Fibroblast of villous mesenchyme (primary cell): Measurements from ENCODE around the gene MYL6. TPM values are rescaled to one million over a fixed set of nuclear protein-coding genes. Genes with fewer than 3 reads are reported as not detected.

Source experiments
- DNase-seq: peaks from one replicate; pipeline ENCODE4 v3.0.0-alpha.2; 2010; ENCODE audit warnings: low read depth
- H3K4me3 ChIP-seq: 2 replicates; pipeline ENCODE4 v1.5.1; 2011; ENCODE audit warnings: low read depth, mild to moderate bottlenecking, low read length
- total RNA-seq: library from RNA; depleted of rRNA; stranded (reverse); fragments of >200 nt; gene quantifications from 2 replicates; pipeline ENCODE4 v1.2.3, GENCODE V29; 2012
- TF ChIP-seq, protein P1 (sequence below): IDR thresholded peaks from 2 replicates; pipeline ENCODE4 v1.5.1; 2012; ENCODE audit warnings: low read depth, mild to moderate bottlenecking, low read length; ENCODE audit not compliant: insufficient read depth

Gene MYL6
- total RNA-seq, 1 donor = 2,412 TPM

DNA sequence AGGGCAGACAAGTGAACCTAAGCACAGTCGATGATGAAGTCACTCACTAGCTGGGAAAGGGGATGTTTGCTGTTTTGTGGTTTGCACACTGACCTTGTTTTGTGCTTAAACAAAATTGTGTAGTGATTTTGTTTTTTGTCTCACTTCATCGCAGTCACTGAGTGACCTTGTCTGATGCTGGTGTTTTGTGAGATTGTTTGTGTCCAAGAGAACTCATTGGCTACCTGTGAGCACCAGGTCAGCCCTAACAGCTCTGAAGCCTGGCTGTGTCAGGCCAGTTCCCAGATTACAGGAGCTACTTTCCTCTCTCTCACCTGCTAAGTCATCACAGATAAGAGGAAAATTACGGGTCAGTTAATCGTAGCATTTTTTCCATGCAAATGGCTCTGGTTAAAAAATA, 34.0 kb upstream of the MYL6 start:
- no peak overlapping the region for H3K4me3 ChIP-seq
- DNase-seq = no peak
- TF ChIP-seq, protein P1, sequence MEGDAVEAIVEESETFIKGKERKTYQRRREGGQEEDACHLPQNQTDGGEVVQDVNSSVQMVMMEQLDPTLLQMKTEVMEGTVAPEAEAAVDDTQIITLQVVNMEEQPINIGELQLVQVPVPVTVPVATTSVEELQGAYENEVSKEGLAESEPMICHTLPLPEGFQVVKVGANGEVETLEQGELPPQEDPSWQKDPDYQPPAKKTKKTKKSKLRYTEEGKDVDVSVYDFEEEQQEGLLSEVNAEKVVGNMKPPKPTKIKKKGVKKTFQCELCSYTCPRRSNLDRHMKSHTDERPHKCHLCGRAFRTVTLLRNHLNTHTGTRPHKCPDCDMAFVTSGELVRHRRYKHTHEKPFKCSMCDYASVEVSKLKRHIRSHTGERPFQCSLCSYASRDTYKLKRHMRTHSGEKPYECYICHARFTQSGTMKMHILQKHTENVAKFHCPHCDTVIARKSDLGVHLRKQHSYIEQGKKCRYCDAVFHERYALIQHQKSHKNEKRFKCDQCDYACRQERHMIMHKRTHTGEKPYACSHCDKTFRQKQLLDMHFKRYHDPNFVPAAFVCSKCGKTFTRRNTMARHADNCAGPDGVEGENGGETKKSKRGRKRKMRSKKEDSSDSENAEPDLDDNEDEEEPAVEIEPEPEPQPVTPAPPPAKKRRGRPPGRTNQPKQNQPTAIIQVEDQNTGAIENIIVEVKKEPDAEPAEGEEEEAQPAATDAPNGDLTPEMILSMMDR = no peak

DNA sequence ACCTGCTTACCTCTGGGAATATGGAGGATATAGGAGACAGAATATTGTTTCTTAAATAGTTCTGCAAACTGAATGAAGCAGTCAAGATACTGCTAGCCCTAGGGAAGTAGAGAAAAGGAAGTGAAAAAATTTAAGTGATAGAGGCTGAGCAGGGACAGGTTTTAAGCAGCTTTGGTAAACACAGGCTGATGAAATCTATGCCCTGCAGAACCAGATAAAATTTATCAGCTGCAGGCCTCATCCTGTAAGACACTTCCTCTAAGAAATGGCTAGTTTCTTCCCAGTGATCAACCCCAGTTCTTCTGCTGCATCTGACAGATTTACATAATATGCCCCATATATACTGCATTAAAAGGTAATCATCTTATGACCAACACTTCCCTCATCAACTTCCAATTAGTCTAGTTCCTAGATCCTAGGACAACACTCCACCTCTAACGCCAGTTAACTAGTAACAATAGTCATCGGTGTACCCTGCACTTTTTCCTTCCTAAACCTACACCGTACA, 31.4 kb upstream of the MYL6 start:
- peak overlapping the region; percentile 57 for H3K4me3 ChIP-seq
- TF ChIP-seq, protein P1 = no peak
- peak; percentile 36 for DNase-seq

DNA sequence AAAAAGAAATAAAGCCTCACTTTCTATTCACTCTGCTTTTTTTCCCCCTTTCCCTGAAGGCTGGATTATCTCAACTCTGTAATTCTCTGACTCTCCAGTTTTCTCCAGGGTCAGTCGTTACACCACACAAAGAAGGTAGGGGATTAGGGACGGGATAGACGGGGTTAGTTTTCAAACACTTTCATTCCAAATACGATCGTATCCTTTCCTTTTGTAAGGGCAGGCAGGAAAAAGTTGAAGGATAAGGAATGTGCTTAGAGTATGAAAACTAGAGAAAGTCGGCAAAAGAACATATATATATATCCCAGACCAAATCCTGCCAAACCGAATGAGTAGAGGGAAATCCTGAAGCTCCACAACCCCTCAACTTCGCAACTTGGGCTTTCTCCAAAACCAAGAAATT, 30.7 kb upstream of the MYL6 start:
- TF ChIP-seq, protein P1 = no peak
- H3K4me3 ChIP-seq = peak overlapping the region; percentile 57
- no peak for DNase-seq

DNA sequence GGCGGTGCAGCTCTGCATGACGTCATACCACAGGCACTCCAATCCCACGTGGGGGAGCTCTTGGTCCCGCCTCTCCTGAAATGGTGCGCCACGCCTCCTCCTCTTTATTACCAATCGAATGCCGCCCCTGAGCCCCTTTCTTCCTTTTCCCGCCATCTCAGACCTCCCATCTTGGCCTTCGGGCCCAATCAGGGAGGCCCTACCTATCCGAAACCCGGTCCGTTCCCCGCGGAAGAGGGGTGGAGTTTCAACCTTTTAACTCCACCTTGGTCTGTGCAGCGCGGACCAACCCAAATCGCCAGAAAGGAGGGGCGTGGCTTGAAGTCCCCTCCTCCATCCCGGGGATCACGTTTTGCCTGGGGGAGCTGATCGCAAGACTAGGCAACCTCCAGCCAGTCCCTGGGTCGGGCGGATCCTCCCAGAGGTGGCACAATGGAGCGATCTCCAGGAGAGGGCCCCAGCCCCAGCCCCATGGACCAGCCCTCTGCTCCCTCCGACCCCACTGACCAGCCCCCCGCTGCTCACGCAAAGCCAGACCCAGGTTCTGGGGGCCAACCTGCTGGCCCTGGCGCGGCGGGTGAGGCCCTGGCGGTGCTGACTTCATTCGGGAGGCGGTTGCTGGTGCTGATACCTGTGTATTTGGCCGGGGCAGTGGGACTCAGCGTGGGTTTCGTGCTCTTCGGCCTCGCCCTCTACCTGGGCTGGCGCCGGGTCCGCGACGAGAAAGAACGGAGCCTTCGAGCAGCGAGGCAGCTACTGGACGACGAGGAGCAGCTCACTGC, 30.1 kb upstream of the MYL6 start, which contains the start of gene ESYT1:
Gene ESYT1 (plus strand): TSS at position 380 of the 782 bp plus-strand sequence. CDS start 53 bp downstream, at position 433.
- peak within 1 kb of the TSS; percentile 91 for H3K4me3 ChIP-seq
- peak; percentile 100 for DNase-seq
- TF ChIP-seq, protein P1 = no peak

DNA sequence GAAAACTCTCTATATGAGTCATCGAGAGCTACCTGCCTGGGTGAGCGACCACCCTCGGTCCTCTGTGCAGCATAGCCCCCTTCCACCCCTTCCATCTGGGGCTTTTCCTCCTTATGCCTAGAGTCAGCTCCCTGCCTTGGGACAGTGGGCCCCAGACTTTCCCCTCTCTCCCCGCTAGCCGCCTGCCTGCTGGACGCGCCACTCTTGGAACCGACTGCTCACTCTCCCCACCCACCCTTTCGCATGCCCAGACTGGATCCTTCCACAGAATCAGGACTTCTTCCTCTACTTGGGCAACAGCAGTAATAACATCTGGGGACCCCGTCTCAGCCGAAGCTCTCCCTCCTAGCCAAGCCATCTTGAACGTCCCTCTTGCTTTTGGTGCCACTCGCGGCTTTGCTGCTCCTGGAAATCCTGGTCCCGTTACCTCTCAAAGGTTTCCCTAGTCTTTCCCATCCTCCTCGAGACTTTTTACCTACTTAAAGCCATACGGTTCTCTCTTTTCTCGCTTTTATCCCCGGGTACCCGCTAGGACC, 29.4 kb upstream of the MYL6 start:
- H3K4me3 ChIP-seq = peak overlapping the region; percentile 91
- TF ChIP-seq, protein P1 = no peak
- DNase-seq = peak; percentile 26

DNA sequence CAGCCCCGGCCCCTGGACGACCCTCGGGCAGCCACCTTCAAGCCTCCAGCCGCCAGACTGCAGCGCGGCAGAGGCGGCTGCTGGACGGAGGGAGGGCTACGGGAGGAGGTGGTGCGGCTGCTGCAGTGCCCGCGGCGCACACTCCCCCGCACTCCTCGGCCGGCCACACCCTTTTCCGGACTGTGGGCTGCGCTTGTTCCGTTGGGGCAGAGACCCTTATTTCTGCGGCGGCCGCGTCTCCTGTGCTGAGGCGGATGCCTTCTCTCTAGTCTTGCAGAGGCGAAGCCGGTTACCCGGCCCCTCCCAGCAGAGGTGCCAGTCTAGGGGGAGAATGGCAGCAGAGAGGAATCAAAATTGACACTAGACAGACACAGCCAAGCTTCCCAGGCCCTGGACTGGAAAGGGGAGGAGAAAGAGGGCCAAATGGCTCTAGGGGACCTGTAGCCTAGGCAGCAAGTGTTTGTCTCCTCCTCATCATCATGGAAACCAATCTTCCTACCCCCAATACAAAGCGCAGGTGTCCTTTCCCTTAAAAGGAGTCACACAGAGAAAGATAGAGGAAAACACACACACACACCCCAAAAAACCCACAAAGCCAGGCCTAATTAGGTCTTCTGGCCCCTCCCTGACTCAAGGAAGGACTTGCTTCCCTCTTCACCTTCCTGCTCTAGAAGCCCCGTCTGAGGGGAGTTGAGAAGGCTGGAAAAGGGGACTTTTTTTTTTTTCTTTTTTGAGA, 28.8 kb upstream of the MYL6 start:
- DNase-seq = peak; percentile 53
- TF ChIP-seq, protein P1 = no peak
- H3K4me3 ChIP-seq = peak overlapping the region; percentile 91
